Measurements from ENCODE around the gene XYLT2.

DNA sequence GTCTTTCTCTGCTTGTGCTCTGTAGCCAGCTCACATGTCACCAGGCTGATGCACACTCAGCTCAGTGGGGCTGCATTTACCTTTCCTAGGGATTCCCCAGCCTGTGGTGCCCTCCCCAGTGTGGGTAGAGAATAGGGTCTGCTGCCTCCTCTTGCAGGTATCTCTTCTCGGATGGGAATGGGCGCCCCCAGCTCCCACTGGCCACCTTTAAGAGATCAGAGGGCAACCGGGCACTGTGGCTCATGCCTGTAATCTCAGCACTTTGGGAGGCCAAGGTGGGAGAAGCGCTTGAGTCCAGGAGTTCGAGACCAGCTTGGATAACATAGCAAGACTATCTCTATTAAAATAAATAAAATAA, 3.3 kb downstream of the XYLT2 start:
- TF ChIP-seq, protein P1, sequence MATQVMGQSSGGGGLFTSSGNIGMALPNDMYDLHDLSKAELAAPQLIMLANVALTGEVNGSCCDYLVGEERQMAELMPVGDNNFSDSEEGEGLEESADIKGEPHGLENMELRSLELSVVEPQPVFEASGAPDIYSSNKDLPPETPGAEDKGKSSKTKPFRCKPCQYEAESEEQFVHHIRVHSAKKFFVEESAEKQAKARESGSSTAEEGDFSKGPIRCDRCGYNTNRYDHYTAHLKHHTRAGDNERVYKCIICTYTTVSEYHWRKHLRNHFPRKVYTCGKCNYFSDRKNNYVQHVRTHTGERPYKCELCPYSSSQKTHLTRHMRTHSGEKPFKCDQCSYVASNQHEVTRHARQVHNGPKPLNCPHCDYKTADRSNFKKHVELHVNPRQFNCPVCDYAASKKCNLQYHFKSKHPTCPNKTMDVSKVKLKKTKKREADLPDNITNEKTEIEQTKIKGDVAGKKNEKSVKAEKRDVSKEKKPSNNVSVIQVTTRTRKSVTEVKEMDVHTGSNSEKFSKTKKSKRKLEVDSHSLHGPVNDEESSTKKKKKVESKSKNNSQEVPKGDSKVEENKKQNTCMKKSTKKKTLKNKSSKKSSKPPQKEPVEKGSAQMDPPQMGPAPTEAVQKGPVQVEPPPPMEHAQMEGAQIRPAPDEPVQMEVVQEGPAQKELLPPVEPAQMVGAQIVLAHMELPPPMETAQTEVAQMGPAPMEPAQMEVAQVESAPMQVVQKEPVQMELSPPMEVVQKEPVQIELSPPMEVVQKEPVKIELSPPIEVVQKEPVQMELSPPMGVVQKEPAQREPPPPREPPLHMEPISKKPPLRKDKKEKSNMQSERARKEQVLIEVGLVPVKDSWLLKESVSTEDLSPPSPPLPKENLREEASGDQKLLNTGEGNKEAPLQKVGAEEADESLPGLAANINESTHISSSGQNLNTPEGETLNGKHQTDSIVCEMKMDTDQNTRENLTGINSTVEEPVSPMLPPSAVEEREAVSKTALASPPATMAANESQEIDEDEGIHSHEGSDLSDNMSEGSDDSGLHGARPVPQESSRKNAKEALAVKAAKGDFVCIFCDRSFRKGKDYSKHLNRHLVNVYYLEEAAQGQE (IDR thresholded peaks at IDR 0.05; ENCODE audit: low read depth), result no peak
- TF ChIP-seq RAD21 (IDR thresholded peaks at IDR 0.05; ENCODE audit: low read depth) (no peak), CEBPB (IDR thresholded peaks at IDR 0.05) (no peak), EP300 (IDR thresholded peaks at IDR 0.05; ENCODE audit: borderline replicate concordance) (no peak), TAF1 (IDR thresholded peaks at IDR 0.05; ENCODE audit: low read depth) (no peak), ZBTB7A (IDR thresholded peaks at IDR 0.05; ENCODE audit: low read depth) (no peak), TEAD4 (IDR thresholded peaks at IDR 0.05) (no peak), EGR1 (IDR thresholded peaks at IDR 0.05) (no peak), CREB1 (IDR thresholded peaks at IDR 0.05; ENCODE audit: low read depth) (no peak)
- TF ChIP-seq, protein P2, sequence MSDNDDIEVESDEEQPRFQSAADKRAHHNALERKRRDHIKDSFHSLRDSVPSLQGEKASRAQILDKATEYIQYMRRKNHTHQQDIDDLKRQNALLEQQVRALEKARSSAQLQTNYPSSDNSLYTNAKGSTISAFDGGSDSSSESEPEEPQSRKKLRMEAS (IDR thresholded peaks at IDR 0.05), result no peak
